H9 (cell line): ENCODE measurements around the gene CRYGD. TPM values are rescaled to one million over a fixed set of nuclear protein-coding genes. Genes with fewer than 3 reads are reported as not detected.

Source experiments
- DNase-seq: peaks from one replicate; pipeline ENCODE4 v3.0.0-alpha.2; 2017
- H2AFZ ChIP-seq: one replicate; pipeline ENCODE4 v1.6.1; 2013; ENCODE audit warnings: mild to moderate bottlenecking, low read length, control low read depth, moderate library complexity
- H2AK5ac ChIP-seq: 2 replicates; pipeline ENCODE4 v1.6.1; 2013; ENCODE audit warnings: low read length, control low read depth, mixed read lengths; ENCODE audit not compliant: insufficient read length
- H2BK120ac ChIP-seq: one replicate; pipeline ENCODE4 v1.6.1; 2013; ENCODE audit warnings: low read depth, mild to moderate bottlenecking, low read length, control low read depth, inconsistent platforms; ENCODE audit not compliant: poor library complexity, severe bottlenecking
- H2BK12ac ChIP-seq: 2 replicates; pipeline ENCODE4 v1.6.1; 2013; ENCODE audit warnings: low read length, control low read depth, mixed read lengths, low read depth; ENCODE audit not compliant: insufficient read length
- H2BK15ac ChIP-seq: 2 replicates; pipeline ENCODE4 v1.6.1; 2013; ENCODE audit warnings: low read depth, low read length, control low read depth
- H2BK20ac ChIP-seq: one replicate; pipeline ENCODE4 v1.6.1; 2013; ENCODE audit warnings: low read depth, mild to moderate bottlenecking, low read length, control low read depth, inconsistent platforms; ENCODE audit not compliant: poor library complexity, severe bottlenecking
- H2BK5ac ChIP-seq: 2 replicates; pipeline ENCODE4 v1.6.1; 2013; ENCODE audit warnings: low read length, control low read depth, mixed read lengths; ENCODE audit not compliant: insufficient read length
- H3K14ac ChIP-seq: 2 replicates; pipeline ENCODE4 v1.6.1; 2013; ENCODE audit warnings: low read length, control low read depth; ENCODE audit not compliant: insufficient read depth
- H3K18ac ChIP-seq: 2 replicates; pipeline ENCODE4 v1.6.1; 2013; ENCODE audit warnings: low read depth, mild to moderate bottlenecking, mixed read lengths, low read length, control low read depth; ENCODE audit not compliant: insufficient read length
- H3K23ac ChIP-seq: 2 replicates; pipeline ENCODE4 v1.6.1; 2013; ENCODE audit warnings: low read length, control low read depth, mixed read lengths, low read depth; ENCODE audit not compliant: insufficient read length
- H3K23me2 ChIP-seq: 2 replicates; pipeline ENCODE4 v1.6.1; 2013; ENCODE audit warnings: low read depth, mild to moderate bottlenecking, mixed read lengths, low read length, control low read depth; ENCODE audit not compliant: insufficient read length, poor library complexity, severe bottlenecking
- H3K27ac ChIP-seq: 2 replicates; pipeline ENCODE4 v1.5.1; 2013; ENCODE audit warnings: low read length, control low read depth, mixed read lengths, low read depth; ENCODE audit not compliant: insufficient read length
- H3K27me3 ChIP-seq: 2 replicates; pipeline ENCODE4 v1.6.1; 2013; ENCODE audit warnings: low read length, control low read depth, inconsistent platforms; ENCODE audit not compliant: insufficient read depth
- H3K4ac ChIP-seq: 2 replicates; pipeline ENCODE4 v1.6.1; 2013; ENCODE audit warnings: low read depth, mild to moderate bottlenecking, control low read depth, inconsistent platforms, low read length, moderate library complexity
- H3K4me1 ChIP-seq: 2 replicates; pipeline ENCODE4 v1.6.1; 2013; ENCODE audit warnings: low read length, control low read depth, inconsistent platforms; ENCODE audit not compliant: insufficient read depth
- H3K4me2 ChIP-seq: 2 replicates; pipeline ENCODE4 v1.6.1; 2013; ENCODE audit warnings: low read length, control low read depth, mixed read lengths; ENCODE audit not compliant: insufficient read length, insufficient read depth
- H3K56ac ChIP-seq: 2 replicates; pipeline ENCODE4 v1.6.1; 2013; ENCODE audit warnings: low read depth, mild to moderate bottlenecking, mixed read lengths, low read length, control low read depth; ENCODE audit not compliant: insufficient read length
- H3K79me1 ChIP-seq: 2 replicates; pipeline ENCODE4 v1.6.1; 2013; ENCODE audit warnings: low read depth, mild to moderate bottlenecking, moderate library complexity, low read length, control low read depth, inconsistent platforms; ENCODE audit not compliant: insufficient read depth, poor library complexity, severe bottlenecking
- H3K79me2 ChIP-seq: 2 replicates; pipeline ENCODE4 v1.6.1; 2013; ENCODE audit warnings: low read length, control low read depth, inconsistent platforms; ENCODE audit not compliant: insufficient read depth
- H3K9ac ChIP-seq: 2 replicates; pipeline ENCODE4 v1.6.1; 2013; ENCODE audit warnings: low read length, control low read depth, mixed read lengths; ENCODE audit not compliant: insufficient read length; ENCODE audit errors: extremely low read depth
- H3K9me3 ChIP-seq: one replicate; pipeline ENCODE4 v1.6.1; 2013; ENCODE audit warnings: low read depth, low read length, inconsistent platforms; ENCODE audit not compliant: control insufficient read depth
- H3T11ph ChIP-seq: one replicate; pipeline ENCODE4 v1.6.1; 2013; ENCODE audit warnings: mild to moderate bottlenecking, low read length, control low read depth, inconsistent platforms
- H4K20me1 ChIP-seq: one replicate; pipeline ENCODE4 v1.6.1; 2013; ENCODE audit not compliant: control insufficient read depth, insufficient read length, insufficient read depth
- H4K5ac ChIP-seq: 2 replicates; pipeline ENCODE4 v1.6.1; 2013; ENCODE audit warnings: low read depth, mild to moderate bottlenecking, mixed read lengths, low read length, control low read depth; ENCODE audit not compliant: insufficient read length
- H4K8ac ChIP-seq: replicated peaks from 2 replicates; pipeline ENCODE4 v1.6.1; 2013; ENCODE audit warnings: low read length, control low read depth, mixed read lengths, low read depth; ENCODE audit not compliant: insufficient read length
- H4K91ac ChIP-seq: 2 replicates; pipeline ENCODE4 v1.6.1; 2013; ENCODE audit warnings: low read depth, mild to moderate bottlenecking, moderate library complexity, mixed read lengths, low read length, control low read depth; ENCODE audit not compliant: insufficient read length
- H3K27ac Mint-ChIP-seq, 3 experiments: 2 replicates in 2 of 3; 3 replicates in 1 of 3; pipeline ENCODE4 v1.8.0; 2020 to 2021; ENCODE audit warnings: mixed read lengths in 3 of 3, mild to moderate bottlenecking in 1 of 3, moderate library complexity in 1 of 3
- H3K27me3 Mint-ChIP-seq: 2 replicates; pipeline ENCODE4 v1.8.0; 2021; ENCODE audit warnings: low read depth, mild to moderate bottlenecking, moderate library complexity, mixed read lengths
- H3K36me3 Mint-ChIP-seq, 3 experiments: 2 replicates in 2 of 3; 3 replicates in 1 of 3; pipeline ENCODE4 v1.8.0; 2020 to 2021; ENCODE audit warnings: low read depth in 3 of 3, mixed read lengths in 3 of 3; ENCODE audit not compliant: insufficient read depth in 1 of 3
- H3K4me1 Mint-ChIP-seq, 2 experiments: 2 replicates each; pipeline ENCODE4 v1.8.0; 2020; ENCODE audit warnings: mixed read lengths in 2 of 2
- H3K4me3 Mint-ChIP-seq, 2 experiments: 2 replicates in 1 of 2; 3 replicates in 1 of 2; pipeline ENCODE4 v1.8.0; 2020 to 2021; ENCODE audit warnings: mild to moderate bottlenecking in 2 of 2, mixed read lengths in 2 of 2, moderate library complexity in 1 of 2
- H3K9me3 Mint-ChIP-seq, 2 experiments: 2 replicates in 1 of 2; 3 replicates in 1 of 2; pipeline ENCODE4 v1.8.0; 2020; ENCODE audit warnings: mild to moderate bottlenecking in 2 of 2, mixed read lengths in 2 of 2, moderate library complexity in 1 of 2
- CTCF ChIP-seq: fragments of 200-600 bp; sonication (generic); conservative IDR thresholded peaks from 3 replicates; pipeline ENCODE4 v1.8.0; 2021; ENCODE audit warnings: antibody characterized with exemption, mild to moderate bottlenecking
- WGBS: extraction: QIAGEN DNeasy Blood & Tissue Kit; methylation state at CpG from one replicate; pipeline ENCODE4 v1.1.7; 2013; ENCODE audit warnings: missing lambda C conversion rate, low lambda C conversion rate, mixed read lengths; ENCODE audit not compliant: insufficient read length; ENCODE audit errors: extremely low coverage; 5-methylcytosine and 5-hydroxymethylcytosine counted together
- total RNA-seq: library from RNA; stranded (reverse); gene quantifications from 2 replicates; pipeline ENCODE4 v1.2.1, GENCODE V29; 2021

Gene CRYGD
- total RNA-seq, 1 experiment from 2014 or later, result not detected

GRCh38 chr2:208164951-208165755 lies 40.8 kb upstream of the CRYGD start:
- Histone ChIP-seq H2AFZ (no peak overlapping the region), H2BK5ac (no peak overlapping the region)

More at GRCh38 chr2:208164951-208165755, 40.8 kb upstream of the CRYGD start:
- Mint-ChIP-seq H3K27ac (no peak overlapping the region), H3K27me3 (no peaks in the 10 kb centered on the region), H3K36me3 (no peaks in the 10 kb centered on the region), H3K4me3 (no peak overlapping the region), H3K9me3 (no peaks in the 10 kb centered on the region; a peak in 1 of 5 replicates), H3K4me1 (peaks cover 10 to 15% of the 10 kb centered on the region in 2 experiments)
- H3K9me3 ChIP-seq, result no peaks in the 10 kb centered on the region
- H3T11ph ChIP-seq, result no peak overlapping the region
- H3K9ac ChIP-seq, result no peak overlapping the region
- no peak overlapping the region for H3K23ac ChIP-seq
- no peak overlapping the region for H2AK5ac ChIP-seq
- no peak overlapping the region for H3K14ac ChIP-seq
- H4K5ac ChIP-seq, result no peak overlapping the region
- no peaks in the 10 kb centered on the region for H4K20me1 ChIP-seq
- H3K56ac ChIP-seq, result no peak overlapping the region
- H2BK15ac ChIP-seq, result no peak overlapping the region
- H2BK12ac ChIP-seq, result no peak overlapping the region
- no peak overlapping the region for H2BK120ac ChIP-seq
- no peak overlapping the region for H2BK20ac ChIP-seq
- no peak for DNase-seq
- no peak overlapping the region for H4K91ac ChIP-seq
- H3K4me2 ChIP-seq, result no peak overlapping the region
- no peaks in the 10 kb centered on the region for H3K79me2 ChIP-seq
- no peak overlapping the region for H4K8ac ChIP-seq
- H3K18ac ChIP-seq, result no peak overlapping the region
- no peaks in the 10 kb centered on the region for H3K27me3 ChIP-seq
- H3K79me1 ChIP-seq, result no peaks in the 10 kb centered on the region
- peaks cover 2% of the 10 kb centered on the region; the same call in 1 of the 2 replicates for H3K4me1 ChIP-seq
- H3K23me2 ChIP-seq, result no peaks in the 10 kb centered on the region
- no peak overlapping the region for H3K27ac ChIP-seq
- WGBS, result no CpG with 5 or more reads among the region's 2 CpGs
- H3K4ac ChIP-seq, result no peak overlapping the region
- TF ChIP-seq CTCF, result no peak
